Left lung (tissue), 10 donors: ENCODE data around the gene NTM. TPM values are rescaled to one million over a fixed set of nuclear protein-coding genes. Genes with fewer than 3 reads are reported as not detected.

Experiments
- ATAC-seq: fragments of 200-7000 bp; cut with Tn5 transposase; one replicate; pipeline ENCODE4 v1.9.1; 2020; ENCODE audit warnings: moderate library complexity
- DNase-seq, 4 donors: peaks; one replicate each; pipeline ENCODE4 v3.0.0-alpha.2; 2013 to 2020
- H3K27ac ChIP-seq, 2 donors: fragments of 200-600 bp; sonication (generic) in 1 of 2; one replicate each; pipeline versions ENCODE4 v1.5.0 to v1.8.0; 2020 to 2021
- H3K27me3 ChIP-seq, 2 donors: fragments of 200-600 bp; sonication (generic) in 1 of 2; one replicate each; pipeline versions ENCODE4 v1.5.0 to v1.8.0; 2020 to 2021
- H3K36me3 ChIP-seq, 2 donors: fragments of 200-600 bp; sonication (generic) in 1 of 2; one replicate each; pipeline versions ENCODE4 v1.5.0 to v1.8.0; 2020 to 2021
- H3K4me1 ChIP-seq, 2 donors: fragments of 200-600 bp; one replicate each; pipeline ENCODE4 v1.8.0; 2021
- H3K4me3 ChIP-seq, 2 donors: fragments of 200-600 bp; sonication (generic) in 1 of 2; one replicate each; pipeline versions ENCODE4 v1.5.0 to v1.8.0; 2020 to 2021; ENCODE audit warnings: mild to moderate bottlenecking in 1 of 2
- H3K9me3 ChIP-seq, 2 donors: fragments of 200-600 bp; sonication (generic) in 1 of 2; one replicate each; pipeline versions ENCODE4 v1.5.0 to v1.8.0; 2020 to 2021
- CTCF ChIP-seq, 2 donors: fragments of 200-600 bp; sonication (generic) in 1 of 2; IDR thresholded peaks; one replicate each; pipeline versions ENCODE4 v1.5.0 to v1.8.0; 2021; ENCODE audit warnings: antibody characterized with exemption in 2 of 2
- intact Hi-C, 2 donors: fragments of 100-400 bp; cut with DNase I; formaldehyde crosslinking; loops; one replicate each; pipeline versions ENCODE4 v1.11.2 to v1.14.2; 2022
- polyA plus RNA-seq, 6 donors: library from polyadenylated mRNA; unstranded; fragments of 120-200 nt; gene quantifications; one replicate each; pipeline ENCODE4 v1.2.1, GENCODE V29; 2013; ENCODE audit not compliant: insufficient read length in 6 of 6
- total RNA-seq, 2 donors: library from RNA; stranded (reverse); fragmentation: NEBNext Ultra II Directional; extraction: Animal tissue kit (Norgen Biotek cat#: 25700); gene quantifications; one replicate each; pipeline ENCODE4 v1.2.1, GENCODE V29; 2021
- donor health status: DM: no; HTN: yes; CAD: no.
- donor health status: DM: no; HTN: no; CAD: no.

NTM gene
- total and polyA plus RNA-seq, 8 donors = 9.5 to 31.0 (median 21.1) TPM

GRCh38 chr11:131579932-131580387 lies 209.5 kb downstream of the NTM start:
- no peaks in the 10 kb centered on the region for H3K9me3 ChIP-seq
- ATAC-seq (peak; percentile 45), DNase-seq (no peak)
- no peak overlapping the region for H3K4me3 ChIP-seq
- H3K36me3 ChIP-seq = no peaks in the 10 kb centered on the region
- no peak overlapping the region for H3K27ac ChIP-seq
- peak; percentile 13 to 15 for TF ChIP-seq CTCF (IDR thresholded peaks at IDR 0.05)
- intact Hi-C loops = no loop called here
- H3K27me3 ChIP-seq = peaks cover 0 to 30% of the 10 kb centered on the region in 2 donors
- H3K4me1 ChIP-seq = no peaks in the 10 kb centered on the region

- TF ChIP-seq CTCF (IDR thresholded peaks at IDR 0.05) = no peak
These were observed 210.1 kb downstream of the NTM start for GRCh38 chr11:131580476-131580875.

GRCh38 chr11:131581046-131581445 lies 210.6 kb downstream of the NTM start:
- ATAC-seq = no peak
- no peaks in the 10 kb centered on the region for H3K4me1 ChIP-seq

More at GRCh38 chr11:131580476-131580875, 210.1 kb downstream of the NTM start:
- Histone ChIP-seq H3K36me3 (no peaks in the 10 kb centered on the region), H3K4me1 (no peaks in the 10 kb centered on the region), H3K9me3 (no peaks in the 10 kb centered on the region), H3K4me3 (no peak overlapping the region), H3K27me3 (peaks cover 0 to 30% of the 10 kb centered on the region in 2 donors), H3K27ac (no peak overlapping the region)
- no peak for DNase-seq
- ATAC-seq = no peak
- intact Hi-C loops = no loop called here

GRCh38 chr11:131582021-131582525 lies 211.7 kb downstream of the NTM start:
- H3K4me3 ChIP-seq = no peak overlapping the region
- TF ChIP-seq CTCF (IDR thresholded peaks at IDR 0.05) = no peak
- H3K9me3 ChIP-seq = no peaks in the 10 kb centered on the region
- no peaks in the 10 kb centered on the region for H3K36me3 ChIP-seq
- no peak overlapping the region for H3K27ac ChIP-seq
- no peak for DNase-seq
- ATAC-seq = no peak
- H3K4me1 ChIP-seq = no peaks in the 10 kb centered on the region
- intact Hi-C loops = no loop called here
- peaks cover 0 to 26% of the 10 kb centered on the region in 2 donors for H3K27me3 ChIP-seq

More at GRCh38 chr11:131581046-131581445, 210.6 kb downstream of the NTM start:
- intact Hi-C loops = no loop called here
- Histone ChIP-seq H3K27me3 (peaks cover 0 to 26% of the 10 kb centered on the region in 2 donors), H3K36me3 (no peaks in the 10 kb centered on the region), H3K27ac (no peak overlapping the region), H3K4me3 (no peak overlapping the region), H3K9me3 (no peaks in the 10 kb centered on the region)
- no peak for DNase-seq
- no peak for TF ChIP-seq CTCF (IDR thresholded peaks at IDR 0.05)

GRCh38 chr11:131583421-131583820 lies 213.0 kb downstream of the NTM start:
- no peak for DNase-seq
- H3K27me3 ChIP-seq = peaks cover 0 to 29% of the 10 kb centered on the region in 2 donors
- TF ChIP-seq CTCF (IDR thresholded peaks at IDR 0.05) = no peak
- no peaks in the 10 kb centered on the region for H3K9me3 ChIP-seq
- no peak overlapping the region for H3K27ac ChIP-seq
- ATAC-seq = no peak
- intact Hi-C loops = no loop called here
- H3K36me3 ChIP-seq = no peaks in the 10 kb centered on the region
- no peaks in the 10 kb centered on the region for H3K4me1 ChIP-seq
- H3K4me3 ChIP-seq = no peak overlapping the region
